GOT3 (cell line): ENCODE data around the gene KLHL5.
"Not testable (repeated sequence)": the region's sequence is repeated elsewhere in the genome, so short reads cannot be mapped to it uniquely, and the experiment has no call there.

Experiments used
- DNase-seq: peaks from one replicate; lab custom pipeline; 2025; ENCODE audit warnings: mixed read lengths; lab: John Stamatoyannopoulos, UW

The KLHL5 gene

GRCh38 chr4:39103291-39103690, 41.3 kb downstream of the KLHL5 start:
- DNase-seq: no peak

DNA sequence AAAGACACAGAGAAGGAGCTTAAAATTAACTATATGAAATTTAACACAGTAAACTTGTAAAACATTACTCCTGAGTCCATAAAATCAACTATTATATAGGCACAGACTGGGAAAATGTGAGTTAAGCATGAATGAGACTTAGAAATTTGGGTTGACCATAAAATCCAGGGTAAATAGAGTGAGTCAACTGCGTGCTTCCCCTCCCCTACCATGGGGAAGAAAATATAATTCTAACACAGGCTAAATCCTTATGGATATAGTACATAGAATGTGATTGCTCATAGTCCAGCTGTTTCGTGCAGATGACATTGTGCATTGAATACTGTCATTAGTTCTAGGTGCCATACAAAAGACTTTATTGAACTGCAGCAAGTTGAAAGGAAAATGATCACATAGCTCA, 42.2 kb downstream of the KLHL5 start:
- no peak for DNase-seq

- DNase-seq: no peak
Observed at GRCh38 chr4:39106011-39106410, 44.0 kb downstream of the KLHL5 start.

DNA sequence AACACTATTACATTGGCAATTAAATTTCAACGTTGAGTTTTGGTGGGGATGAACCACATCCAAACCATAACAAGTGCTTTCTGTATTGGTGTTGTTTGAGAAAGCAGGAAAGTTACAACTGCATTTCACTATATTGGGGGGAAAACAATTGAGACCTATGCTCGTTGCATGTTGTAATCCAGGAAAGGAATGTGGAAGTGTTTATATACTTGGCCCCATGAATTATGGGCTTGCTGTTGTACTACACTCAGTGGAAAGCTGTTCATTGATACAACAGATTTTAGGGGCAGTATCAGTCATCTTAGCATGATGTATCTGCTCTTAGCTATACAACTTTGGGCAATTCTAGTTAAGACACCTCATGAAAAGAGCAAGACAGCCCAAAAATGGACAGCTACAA, 52.4 kb downstream of the KLHL5 start:
- DNase-seq: no peak

GRCh38 chr4:39118034-39118658, 56.1 kb downstream of the KLHL5 start:
- no peak for DNase-seq

- no peak for DNase-seq
Observed at GRCh38 chr4:39120418-39120817, 58.4 kb downstream of the KLHL5 start.

DNA sequence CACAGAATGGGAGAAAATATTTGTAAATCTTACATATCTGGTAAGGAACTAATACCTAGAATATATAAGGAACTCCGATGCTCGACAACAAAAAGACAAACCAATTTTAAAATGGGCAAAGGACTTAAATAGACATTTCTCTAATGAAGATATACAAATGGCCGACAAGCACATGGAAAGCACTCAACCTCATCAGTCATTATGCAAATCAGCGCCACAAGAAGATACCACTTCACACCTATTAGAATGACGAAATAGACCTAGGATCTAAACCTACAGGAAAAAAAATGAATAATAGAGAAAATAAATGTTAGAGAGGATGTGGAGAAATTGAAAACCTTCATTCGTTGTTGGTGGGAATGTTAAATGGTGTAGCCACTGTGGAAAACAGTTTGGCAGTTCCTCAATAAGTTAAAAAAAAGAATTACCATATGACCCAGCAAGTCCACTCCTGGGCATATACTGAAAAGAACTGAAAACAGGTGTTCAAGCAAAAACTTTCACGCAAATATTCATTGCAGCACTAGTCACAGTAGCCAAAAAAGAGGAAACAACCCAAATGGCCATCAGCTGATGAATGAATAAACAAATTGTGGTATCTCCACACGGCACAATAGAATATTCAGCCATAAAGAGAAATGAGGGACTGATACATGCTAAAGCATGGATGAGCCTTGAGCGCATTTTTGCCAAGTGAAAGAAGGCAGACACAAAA, 63.0 kb downstream of the KLHL5 start:
- DNase-seq: no peak

DNA sequence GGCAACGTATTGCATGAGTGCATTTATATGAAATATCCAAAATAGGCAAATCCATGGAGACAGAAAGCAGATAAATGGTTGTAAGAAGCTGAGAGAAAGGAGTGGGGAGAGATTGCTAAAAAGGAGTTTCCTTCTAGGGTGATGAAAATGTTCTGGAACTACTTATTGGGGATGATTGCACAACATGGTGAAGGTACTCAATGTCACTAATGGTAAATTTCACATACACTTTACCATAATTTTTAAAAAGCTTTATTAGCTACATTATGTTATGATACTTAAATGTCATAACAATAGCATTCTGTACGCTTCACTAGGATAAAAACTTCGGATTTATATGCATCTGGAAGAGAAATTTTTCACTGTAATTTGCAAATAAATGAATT, 63.6 kb downstream of the KLHL5 start:
- DNase-seq: no peak

DNA sequence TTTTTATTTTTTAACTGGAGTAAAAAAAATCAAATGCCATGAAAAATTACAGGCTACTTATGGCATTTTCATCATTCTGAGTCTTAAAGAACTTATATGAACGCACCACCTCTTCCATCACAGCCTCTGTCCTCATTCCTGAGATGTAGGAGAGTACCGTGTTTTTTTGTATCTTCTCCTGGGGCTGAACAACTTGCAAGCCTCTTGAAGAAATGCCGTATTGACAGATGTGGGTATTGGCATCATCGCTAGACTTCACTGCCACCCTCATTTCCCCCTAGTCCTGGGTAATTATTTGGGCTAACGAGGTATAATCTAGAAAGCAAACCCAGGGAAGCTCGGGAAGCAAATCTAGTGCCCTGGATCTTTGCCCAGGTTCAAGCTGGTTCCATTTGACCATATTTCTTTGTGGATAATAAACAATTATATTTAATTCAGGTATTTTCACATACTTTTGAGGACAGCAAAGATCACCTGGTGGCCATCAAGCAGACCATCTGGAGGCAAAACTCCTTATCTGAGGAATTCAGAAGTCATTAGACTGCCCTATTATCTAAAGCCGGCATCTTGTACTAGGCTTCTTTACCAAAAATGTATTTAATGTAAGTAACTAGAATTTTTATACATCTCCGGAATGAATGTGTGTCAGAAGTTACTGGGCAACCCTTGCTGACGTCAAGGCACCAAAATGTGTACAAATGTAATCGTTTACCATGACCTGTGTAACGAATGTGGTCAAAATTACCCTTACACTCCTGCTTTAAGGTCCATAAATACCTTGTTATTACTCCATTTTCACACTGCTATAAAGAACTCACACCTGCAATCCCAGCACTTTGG, 64.4 kb downstream of the KLHL5 start:
- DNase-seq: no peak

DNA sequence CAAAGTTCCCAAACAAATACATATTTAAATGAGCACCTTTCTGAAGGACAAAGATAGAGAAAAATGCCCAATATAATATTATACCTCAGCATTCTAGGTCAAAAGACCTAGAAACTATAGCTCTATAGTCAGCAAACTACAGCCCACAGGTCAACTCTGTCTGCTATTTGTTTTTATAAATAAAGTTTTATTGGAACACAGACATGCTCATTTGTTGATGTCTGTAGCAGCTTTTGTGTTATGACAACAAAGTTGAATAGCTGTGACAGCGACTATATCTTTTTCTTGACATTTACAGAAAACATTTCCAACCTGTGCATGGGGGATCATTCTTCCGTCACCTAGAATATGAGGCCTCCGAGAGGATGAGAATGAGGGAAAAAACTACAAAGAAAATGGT, 71.6 kb downstream of the KLHL5 start:
- no peak for DNase-seq

- no peak for DNase-seq
Observed at GRCh38 chr4:39134683-39135306, 72.8 kb downstream of the KLHL5 start.

DNA sequence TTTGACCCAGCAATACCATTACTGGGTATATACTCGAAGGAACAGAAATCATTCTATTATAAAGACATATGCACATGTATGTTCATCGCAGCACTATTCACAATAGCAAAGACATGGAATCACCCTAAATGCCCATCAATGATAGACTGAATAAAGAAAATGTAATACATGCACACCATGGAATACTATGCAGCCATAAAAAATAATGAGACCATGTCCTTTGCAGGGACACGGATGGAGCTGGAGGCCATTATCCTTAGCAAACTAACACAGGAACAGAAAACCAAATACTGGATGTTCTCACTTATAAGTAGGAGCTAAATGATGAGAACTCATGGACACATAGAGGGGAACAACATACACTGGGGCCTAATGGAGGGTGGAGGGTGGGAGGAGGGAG, 76.2 kb downstream of the KLHL5 start:
- not testable (repeated sequence) for DNase-seq

- DNase-seq: no peak
Observed at GRCh38 chr4:39146211-39146610, 84.2 kb downstream of the KLHL5 start.

GRCh38 chr4:39154009-39154408, 92.0 kb downstream of the KLHL5 start:
- DNase-seq: no peak

GRCh38 chr4:39157520-39157919, 95.5 kb downstream of the KLHL5 start:
- no peak for DNase-seq

DNA sequence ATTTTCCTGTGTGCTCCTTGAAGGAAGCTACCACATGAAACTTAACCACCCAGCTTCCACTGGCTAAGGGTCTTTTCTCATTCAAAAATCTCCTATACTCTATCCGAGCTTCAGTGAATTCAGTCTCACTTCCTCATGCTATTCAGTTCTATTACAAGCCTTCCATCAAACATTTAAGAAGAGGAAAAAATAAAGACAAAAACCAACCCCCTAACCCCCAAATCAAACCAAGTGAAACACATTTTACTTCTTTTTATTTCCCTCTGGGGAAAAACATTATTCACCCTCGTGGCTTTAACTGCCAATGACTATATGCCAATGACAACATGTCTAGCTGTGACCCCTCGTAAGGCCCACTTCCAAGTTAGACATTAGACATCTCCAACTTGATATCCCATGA, 104.1 kb downstream of the KLHL5 start:
- DNase-seq: no peak

DNA sequence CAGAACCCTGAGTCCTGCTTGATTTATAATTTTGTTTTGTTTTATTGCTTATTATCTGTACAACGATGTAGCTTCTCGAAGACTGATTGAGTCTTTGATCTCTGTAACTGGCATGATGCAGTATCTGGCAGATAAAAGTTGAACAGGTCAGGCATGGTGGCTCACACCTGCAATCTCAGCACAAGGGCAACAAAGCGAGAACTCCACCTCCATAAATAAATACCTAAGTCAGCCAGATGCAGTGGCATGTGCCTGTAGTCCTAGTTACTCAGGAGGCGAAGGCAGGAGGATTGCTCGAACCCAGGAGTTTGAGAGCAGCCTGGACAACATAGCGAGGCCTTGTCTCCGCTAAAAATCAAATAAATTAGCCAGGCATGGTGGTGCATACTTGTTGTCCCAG, 104.6 kb downstream of the KLHL5 start:
- DNase-seq: no peak

DNA sequence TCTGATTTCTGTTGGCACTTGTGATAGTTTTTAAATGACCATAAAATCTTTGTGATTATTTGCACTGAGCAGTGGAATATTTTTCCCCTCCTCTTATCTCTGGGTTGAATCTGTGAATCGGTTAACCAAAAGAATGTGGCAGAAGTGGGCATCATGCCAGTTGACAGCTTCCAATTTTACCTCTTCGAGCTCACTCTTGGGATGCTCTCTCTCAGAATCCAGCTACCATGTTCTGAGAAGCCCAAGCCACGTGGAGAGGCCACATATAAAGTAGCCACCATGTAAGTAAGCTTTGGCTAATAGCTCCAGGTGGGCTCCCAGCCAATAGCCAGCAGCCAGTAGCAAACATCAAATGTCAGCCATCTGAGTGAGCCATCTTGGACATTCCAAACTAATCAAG, 107.4 kb downstream of the KLHL5 start:
- DNase-seq: no peak

GRCh38 chr4:39170301-39170700, 108.3 kb downstream of the KLHL5 start:
- DNase-seq: no peak
